Activated CD8-positive, alpha-beta memory T cell treated with anti-CD3 and anti-CD28 coated beads, Interleukin-2, amount 10 ng/mL, durations not matched to agents 7 days and 5 days (primary cell): ENCODE measurements around the gene CMTM1. TPM values are rescaled to one million over a fixed set of nuclear protein-coding genes. Genes with fewer than 3 reads are reported as not detected.
"Not testable (repeated sequence)": the region's sequence is repeated elsewhere in the genome, so short reads cannot be mapped to it uniquely, and the experiment has no call there.

ENCODE experiments used
- ATAC-seq: fragments of 150-1000 bp; cut with Tn5 transposase; one replicate; pipeline ENCODE4 v1.10.0; 2021; ENCODE audit warnings: moderate library complexity
- CTCF ChIA-PET: fragments of 350-600 bp; sonication (Branson Sonifier 250); formaldehyde crosslinking; loops from one replicate; lab custom pipeline; 2021; ENCODE audit warnings: antibody characterized with exemption; lab: Charles Lee
- DNase-seq: peaks from one replicate; pipeline ENCODE4 v3.0.0-alpha.2; 2020
- H3K27ac Mint-ChIP-seq: one replicate; pipeline ENCODE4 v1.8.0; 2021; ENCODE audit warnings: mild to moderate bottlenecking, mixed read lengths
- H3K27me3 Mint-ChIP-seq: one replicate; pipeline ENCODE4 v1.8.0; 2021; ENCODE audit warnings: mixed read lengths
- H3K36me3 Mint-ChIP-seq: one replicate; pipeline ENCODE4 v1.8.0; 2021; ENCODE audit warnings: mild to moderate bottlenecking, mixed read lengths
- H3K4me1 Mint-ChIP-seq: one replicate; pipeline ENCODE4 v1.8.0; 2021; ENCODE audit warnings: mixed read lengths
- H3K4me3 Mint-ChIP-seq: one replicate; pipeline ENCODE4 v1.8.0; 2021; ENCODE audit warnings: mild to moderate bottlenecking, moderate library complexity, mixed read lengths
- H3K9me3 Mint-ChIP-seq: one replicate; pipeline ENCODE4 v1.8.0; 2022; ENCODE audit warnings: low read depth, mixed read lengths
- total RNA-seq, 2 experiments: library from RNA; stranded (reverse); gene quantifications; one replicate each; pipeline ENCODE4 v1.2.3, GENCODE V29; 2021

Gene CMTM1
- total RNA-seq, 2 experiments from 2014 or later, result 21.1 to 21.4 TPM

GRCh38 chr16:66605979-66606751, 39.9 kb downstream of the CMTM1 start:
- CTCF ChIA-PET, result interaction anchor here (1.1 to 4.3 kb wide), 8 partner anchors 11 to 262 kb away, joined by 3 to 24 read pairs (median 4); partner anchors contain the start of gene CKLF
- H3K36me3 Mint-ChIP-seq, result peaks cover 30% of the 10 kb centered on the region
- peak overlapping the region; percentile 77 for H3K4me3 Mint-ChIP-seq
- DNase-seq (peak; percentile 47), ATAC-seq (no peak)
- peaks cover 51% of the 10 kb centered on the region for H3K4me1 Mint-ChIP-seq
- peaks cover 2% of the 10 kb centered on the region for H3K9me3 Mint-ChIP-seq
- H3K27me3 Mint-ChIP-seq, result no peaks in the 10 kb centered on the region
- peak overlapping the region; percentile 81 for H3K27ac Mint-ChIP-seq

- no peaks in the 10 kb centered on the region for H3K27me3 Mint-ChIP-seq
- no peak overlapping the region for H3K4me3 Mint-ChIP-seq
- ATAC-seq (peak; percentile 17), DNase-seq (peak; percentile 86)
- H3K36me3 Mint-ChIP-seq, result peaks cover 38% of the 10 kb centered on the region
- CTCF ChIA-PET, result interaction anchor here (0.6 to 4.3 kb wide), 52 partner anchors 9 to 272 kb away, joined by 3 to 36 read pairs (median 4); partner anchors contain the start of genes CKLF, CMTM4, DYNC1LI2 and NAE1
- peaks cover 46% of the 10 kb centered on the region for H3K4me1 Mint-ChIP-seq
- H3K27ac Mint-ChIP-seq, result peak overlapping the region; percentile 59
- no peaks in the 10 kb centered on the region for H3K9me3 Mint-ChIP-seq
Measured at GRCh38 chr16:66608241-66609138, 42.3 kb downstream of the CMTM1 start.

GRCh38 chr16:66609139-66609510, 42.9 kb downstream of the CMTM1 start:
- DNase-seq, result no peak
- Mint-ChIP-seq H3K4me3 (no peak overlapping the region), H3K27me3 (no peaks in the 10 kb centered on the region), H3K27ac (no peak overlapping the region), H3K36me3 (peaks cover 40% of the 10 kb centered on the region), H3K9me3 (no peaks in the 10 kb centered on the region), H3K4me1 (peaks cover 40% of the 10 kb centered on the region)
- no peak for ATAC-seq
- CTCF ChIA-PET, result interaction anchor here (0.6 to 4.3 kb wide), 45 partner anchors 8 to 272 kb away, joined by 3 to 36 read pairs (median 5); partner anchors contain the start of genes CKLF, CMTM4, DYNC1LI2 and NAE1

GRCh38 chr16:66610111-66610820, 44.0 kb downstream of the CMTM1 start:
- no peak for ATAC-seq
- Mint-ChIP-seq H3K36me3 (peaks cover 40% of the 10 kb centered on the region), H3K27ac (no peak overlapping the region), H3K27me3 (no peaks in the 10 kb centered on the region), H3K4me3 (no peak overlapping the region), H3K4me1 (peaks cover 40% of the 10 kb centered on the region), H3K9me3 (no peaks in the 10 kb centered on the region)
- DNase-seq, result no peak
- CTCF ChIA-PET, result interaction anchor here (1.1 to 4.3 kb wide), 8 partner anchors 13 to 258 kb away, joined by 3 to 24 read pairs (median 6); partner anchors contain the start of gene NAE1

GRCh38 chr16:66611911-66612310, 45.7 kb downstream of the CMTM1 start:
- CTCF ChIA-PET, result interaction anchor here (1.3 to 1.4 kb wide), 2 partner anchors 39 to 206 kb away, joined by 3 to 4 read pairs; no protein-coding TSS in a partner anchor
- H3K27ac Mint-ChIP-seq, DNase-seq, ATAC-seq, H3K9me3 Mint-ChIP-seq, H3K27me3 Mint-ChIP-seq, H3K4me3 Mint-ChIP-seq: not testable (repeated sequence)
- H3K36me3 Mint-ChIP-seq, result peaks cover 38% of the 10 kb centered on the region
- peaks cover 30% of the 10 kb centered on the region for H3K4me1 Mint-ChIP-seq

GRCh38 chr16:66612422-66612821, 46.2 kb downstream of the CMTM1 start:
- peaks cover 24% of the 10 kb centered on the region for H3K4me1 Mint-ChIP-seq
- no peak overlapping the region for H3K27ac Mint-ChIP-seq
- DNase-seq (no peak), ATAC-seq (no peak)
- peaks cover 38% of the 10 kb centered on the region for H3K36me3 Mint-ChIP-seq
- no peak overlapping the region for H3K4me3 Mint-ChIP-seq
- no peaks in the 10 kb centered on the region for H3K9me3 Mint-ChIP-seq
- no peaks in the 10 kb centered on the region for H3K27me3 Mint-ChIP-seq
- CTCF ChIA-PET, result interaction anchor here (1.3 to 1.4 kb wide), 2 partner anchors 38 to 207 kb away, joined by 3 to 4 read pairs; no protein-coding TSS in a partner anchor

- Mint-ChIP-seq H3K9me3 (no peaks in the 10 kb centered on the region), H3K27ac (no peak overlapping the region), H3K4me3 (no peak overlapping the region), H3K36me3 (peaks cover 29% of the 10 kb centered on the region), H3K27me3 (no peaks in the 10 kb centered on the region), H3K4me1 (peaks cover 14% of the 10 kb centered on the region)
- DNase-seq (no peak), ATAC-seq (no peak)
- CTCF ChIA-PET, result interaction anchor here (0.9 to 1.2 kb wide), 4 partner anchors 37 to 254 kb away, joined by 3 to 6 read pairs (median 3); partner anchors contain the start of gene NAE1
Measured at GRCh38 chr16:66614161-66614802, 48.0 kb downstream of the CMTM1 start.

GRCh38 chr16:66616169-66616568, 49.9 kb downstream of the CMTM1 start:
- no peak for DNase-seq
- CTCF ChIA-PET, result no interaction called here
- Mint-ChIP-seq H3K36me3 (peaks cover 13% of the 10 kb centered on the region), H3K27ac (no peak overlapping the region), H3K27me3 (no peaks in the 10 kb centered on the region), H3K9me3 (no peaks in the 10 kb centered on the region), H3K4me3 (no peak overlapping the region), H3K4me1 (peaks cover 12% of the 10 kb centered on the region)
- ATAC-seq, result no peak

- Mint-ChIP-seq H3K36me3 (peaks cover 9% of the 10 kb centered on the region), H3K4me1 (peaks cover 12% of the 10 kb centered on the region), H3K27ac (no peak overlapping the region), H3K27me3 (no peaks in the 10 kb centered on the region), H3K4me3 (no peak overlapping the region), H3K9me3 (no peaks in the 10 kb centered on the region)
- CTCF ChIA-PET, result interaction anchor here (2.2 kb wide), 1 partner anchor 8 kb away, joined by 11 read pairs; no protein-coding TSS in a partner anchor
- DNase-seq (no peak), ATAC-seq (no peak)
Measured at GRCh38 chr16:66616592-66616991, 50.4 kb downstream of the CMTM1 start.

GRCh38 chr16:66617010-66617434, 50.8 kb downstream of the CMTM1 start:
- Mint-ChIP-seq H3K36me3 (peaks cover 8% of the 10 kb centered on the region), H3K27ac (no peak overlapping the region), H3K4me3 (no peak overlapping the region), H3K27me3 (no peaks in the 10 kb centered on the region), H3K4me1 (peaks cover 12% of the 10 kb centered on the region), H3K9me3 (no peaks in the 10 kb centered on the region)
- CTCF ChIA-PET, result interaction anchor here (0.9 to 2.2 kb wide), 4 partner anchors 8 to 211 kb away, joined by 4 to 11 read pairs (median 5); no protein-coding TSS in a partner anchor
- DNase-seq (no peak), ATAC-seq (no peak)

- H3K27ac Mint-ChIP-seq, result no peak overlapping the region
- no peak overlapping the region for H3K4me3 Mint-ChIP-seq
- H3K27me3 Mint-ChIP-seq, result no peaks in the 10 kb centered on the region
- no peaks in the 10 kb centered on the region for H3K9me3 Mint-ChIP-seq
- ATAC-seq (no peak), DNase-seq (no peak)
- H3K36me3 Mint-ChIP-seq, result peaks cover 5% of the 10 kb centered on the region
- CTCF ChIA-PET, result interaction anchor here (0.9 to 2.2 kb wide), 5 partner anchors 9 to 250 kb away, joined by 4 to 11 read pairs (median 5); no protein-coding TSS in a partner anchor
- H3K4me1 Mint-ChIP-seq, result peaks cover 12% of the 10 kb centered on the region
Measured at GRCh38 chr16:66617728-66618127, 51.5 kb downstream of the CMTM1 start.
